SK-N-SH (cell line): ENCODE results near the gene CADM1.

ENCODE experiments used
- CHD2 ChIP-seq: fragments of 150-350 bp; IDR thresholded peaks from 2 replicates; pipeline ENCODE4 v1.6.1; 2018; ENCODE audit warnings: low read length; ENCODE audit not compliant: partially characterized antibody
- EP300 ChIP-seq, 2 experiments: IDR thresholded peaks; 2 replicates each; pipeline versions ENCODE4 v1.4.0 to v1.6.1; 2012; ENCODE audit warnings: borderline replicate concordance in 1 of 2, low read depth in 1 of 2, low read length in 1 of 2
- GABPA ChIP-seq: IDR thresholded peaks from 2 replicates; pipeline ENCODE4 v1.4.0; 2012; ENCODE audit warnings: low read depth, mild to moderate bottlenecking
- NRF1 ChIP-seq: IDR thresholded peaks from 2 replicates; pipeline ENCODE4 v1.6.1; 2012; ENCODE audit warnings: low read depth, mild to moderate bottlenecking, low read length
- RAD21 ChIP-seq: IDR thresholded peaks from 2 replicates; pipeline ENCODE4 v1.6.1; 2012; ENCODE audit warnings: mild to moderate bottlenecking, low read length
- RFX5 ChIP-seq: IDR thresholded peaks from 2 replicates; pipeline ENCODE4 v1.6.1; 2012; ENCODE audit warnings: mild to moderate bottlenecking, improper control_type of control experiment, low read length
- TAF1 ChIP-seq: IDR thresholded peaks from 2 replicates; pipeline ENCODE4 v1.6.1; 2012; ENCODE audit warnings: low read depth, mild to moderate bottlenecking, low read length, moderate library complexity, borderline replicate concordance
- TF ChIP-seq, protein P1 (sequence below): IDR thresholded peaks from 2 replicates; pipeline ENCODE4 v1.4.0; 2012; ENCODE audit warnings: low read depth
- TF ChIP-seq, protein P2 (sequence below): fragments of 200-600 bp; sonication (generic); IDR thresholded peaks from 2 replicates; pipeline ENCODE4 v1.6.1; 2017; ENCODE audit warnings: antibody characterized with exemption, mild to moderate bottlenecking, moderate library complexity
- TF ChIP-seq, protein P3 (sequence below): IDR thresholded peaks from 2 replicates; pipeline ENCODE4 v1.4.0; 2012; ENCODE audit warnings: low read depth, borderline replicate concordance
- TF ChIP-seq, protein P4 (sequence below): IDR thresholded peaks from 2 replicates; pipeline ENCODE4 v1.6.1; 2012; ENCODE audit warnings: mild to moderate bottlenecking, low read depth, low read length, moderate library complexity
- TF ChIP-seq, protein P5 (sequence below): IDR thresholded peaks from 2 replicates; pipeline ENCODE4; 2012

DNA sequence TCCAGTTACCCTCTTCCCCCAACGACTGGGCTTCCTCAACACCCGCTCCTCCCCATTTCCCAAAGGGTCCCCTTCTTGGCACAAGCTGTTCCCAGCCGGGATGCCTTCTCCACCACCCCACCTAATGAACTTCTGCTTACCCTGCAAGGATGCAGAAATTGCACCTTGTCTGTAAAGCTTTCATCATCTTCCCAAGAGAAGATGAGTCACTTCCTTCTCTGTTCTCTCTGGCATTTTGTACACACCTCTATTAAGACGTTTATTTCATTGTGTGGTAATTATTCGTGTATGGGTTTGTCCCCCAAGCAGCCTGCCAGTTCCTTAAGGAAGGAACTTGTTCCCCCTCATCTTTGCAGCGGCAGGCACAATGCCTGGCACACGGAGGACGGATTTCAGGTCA lies 351.1 kb downstream of the CADM1 start:
- no peak for TF ChIP-seq RAD21
- TF ChIP-seq CHD2 = no peak
- TF ChIP-seq NRF1 = no peak
- TF ChIP-seq, protein P1, sequence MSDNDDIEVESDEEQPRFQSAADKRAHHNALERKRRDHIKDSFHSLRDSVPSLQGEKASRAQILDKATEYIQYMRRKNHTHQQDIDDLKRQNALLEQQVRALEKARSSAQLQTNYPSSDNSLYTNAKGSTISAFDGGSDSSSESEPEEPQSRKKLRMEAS = no peak
- TF ChIP-seq, protein P2, sequence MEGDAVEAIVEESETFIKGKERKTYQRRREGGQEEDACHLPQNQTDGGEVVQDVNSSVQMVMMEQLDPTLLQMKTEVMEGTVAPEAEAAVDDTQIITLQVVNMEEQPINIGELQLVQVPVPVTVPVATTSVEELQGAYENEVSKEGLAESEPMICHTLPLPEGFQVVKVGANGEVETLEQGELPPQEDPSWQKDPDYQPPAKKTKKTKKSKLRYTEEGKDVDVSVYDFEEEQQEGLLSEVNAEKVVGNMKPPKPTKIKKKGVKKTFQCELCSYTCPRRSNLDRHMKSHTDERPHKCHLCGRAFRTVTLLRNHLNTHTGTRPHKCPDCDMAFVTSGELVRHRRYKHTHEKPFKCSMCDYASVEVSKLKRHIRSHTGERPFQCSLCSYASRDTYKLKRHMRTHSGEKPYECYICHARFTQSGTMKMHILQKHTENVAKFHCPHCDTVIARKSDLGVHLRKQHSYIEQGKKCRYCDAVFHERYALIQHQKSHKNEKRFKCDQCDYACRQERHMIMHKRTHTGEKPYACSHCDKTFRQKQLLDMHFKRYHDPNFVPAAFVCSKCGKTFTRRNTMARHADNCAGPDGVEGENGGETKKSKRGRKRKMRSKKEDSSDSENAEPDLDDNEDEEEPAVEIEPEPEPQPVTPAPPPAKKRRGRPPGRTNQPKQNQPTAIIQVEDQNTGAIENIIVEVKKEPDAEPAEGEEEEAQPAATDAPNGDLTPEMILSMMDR = no peak
- TF ChIP-seq, protein P3, sequence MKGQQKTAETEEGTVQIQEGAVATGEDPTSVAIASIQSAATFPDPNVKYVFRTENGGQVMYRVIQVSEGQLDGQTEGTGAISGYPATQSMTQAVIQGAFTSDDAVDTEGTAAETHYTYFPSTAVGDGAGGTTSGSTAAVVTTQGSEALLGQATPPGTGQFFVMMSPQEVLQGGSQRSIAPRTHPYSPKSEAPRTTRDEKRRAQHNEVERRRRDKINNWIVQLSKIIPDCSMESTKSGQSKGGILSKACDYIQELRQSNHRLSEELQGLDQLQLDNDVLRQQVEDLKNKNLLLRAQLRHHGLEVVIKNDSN = no peak
- TF ChIP-seq, protein P4, sequence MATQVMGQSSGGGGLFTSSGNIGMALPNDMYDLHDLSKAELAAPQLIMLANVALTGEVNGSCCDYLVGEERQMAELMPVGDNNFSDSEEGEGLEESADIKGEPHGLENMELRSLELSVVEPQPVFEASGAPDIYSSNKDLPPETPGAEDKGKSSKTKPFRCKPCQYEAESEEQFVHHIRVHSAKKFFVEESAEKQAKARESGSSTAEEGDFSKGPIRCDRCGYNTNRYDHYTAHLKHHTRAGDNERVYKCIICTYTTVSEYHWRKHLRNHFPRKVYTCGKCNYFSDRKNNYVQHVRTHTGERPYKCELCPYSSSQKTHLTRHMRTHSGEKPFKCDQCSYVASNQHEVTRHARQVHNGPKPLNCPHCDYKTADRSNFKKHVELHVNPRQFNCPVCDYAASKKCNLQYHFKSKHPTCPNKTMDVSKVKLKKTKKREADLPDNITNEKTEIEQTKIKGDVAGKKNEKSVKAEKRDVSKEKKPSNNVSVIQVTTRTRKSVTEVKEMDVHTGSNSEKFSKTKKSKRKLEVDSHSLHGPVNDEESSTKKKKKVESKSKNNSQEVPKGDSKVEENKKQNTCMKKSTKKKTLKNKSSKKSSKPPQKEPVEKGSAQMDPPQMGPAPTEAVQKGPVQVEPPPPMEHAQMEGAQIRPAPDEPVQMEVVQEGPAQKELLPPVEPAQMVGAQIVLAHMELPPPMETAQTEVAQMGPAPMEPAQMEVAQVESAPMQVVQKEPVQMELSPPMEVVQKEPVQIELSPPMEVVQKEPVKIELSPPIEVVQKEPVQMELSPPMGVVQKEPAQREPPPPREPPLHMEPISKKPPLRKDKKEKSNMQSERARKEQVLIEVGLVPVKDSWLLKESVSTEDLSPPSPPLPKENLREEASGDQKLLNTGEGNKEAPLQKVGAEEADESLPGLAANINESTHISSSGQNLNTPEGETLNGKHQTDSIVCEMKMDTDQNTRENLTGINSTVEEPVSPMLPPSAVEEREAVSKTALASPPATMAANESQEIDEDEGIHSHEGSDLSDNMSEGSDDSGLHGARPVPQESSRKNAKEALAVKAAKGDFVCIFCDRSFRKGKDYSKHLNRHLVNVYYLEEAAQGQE = no peak
- no peak for TF ChIP-seq TAF1
- TF ChIP-seq GABPA = no peak
- TF ChIP-seq, protein P5, sequence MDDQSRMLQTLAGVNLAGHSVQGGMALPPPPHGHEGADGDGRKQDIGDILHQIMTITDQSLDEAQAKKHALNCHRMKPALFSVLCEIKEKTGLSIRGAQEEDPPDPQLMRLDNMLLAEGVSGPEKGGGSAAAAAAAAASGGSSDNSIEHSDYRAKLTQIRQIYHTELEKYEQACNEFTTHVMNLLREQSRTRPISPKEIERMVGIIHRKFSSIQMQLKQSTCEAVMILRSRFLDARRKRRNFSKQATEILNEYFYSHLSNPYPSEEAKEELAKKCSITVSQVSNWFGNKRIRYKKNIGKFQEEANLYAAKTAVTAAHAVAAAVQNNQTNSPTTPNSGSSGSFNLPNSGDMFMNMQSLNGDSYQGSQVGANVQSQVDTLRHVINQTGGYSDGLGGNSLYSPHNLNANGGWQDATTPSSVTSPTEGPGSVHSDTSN = no peak
- no peak for TF ChIP-seq EP300 (IDR thresholded peaks at IDR 0.05; ENCODE audit: borderline replicate concordance in 1 of 2, low read depth in 1 of 2, low read length in 1 of 2)
- TF ChIP-seq RFX5 = no peak
